ENCODE data around the gene SPECC1L. TPM values are rescaled to one million over a fixed set of nuclear protein-coding genes. Genes with fewer than 3 reads are reported as not detected.

Gene SPECC1L
- total and polyA plus RNA-seq, 10 of the 15 experiments (the other 5 are each of a cell fraction or from before 2014, with no cell fraction given): 1.9 to 40.6 (median 19.1) TPM

- TF ChIP-seq ZBTB11 (CRISPR knock-in tag; IDR thresholded peaks at IDR 0.05) (no peak), ELK1 (IDR thresholded peaks at IDR 0.05; ENCODE audit: low read depth, low read length) (no peak), IKZF2 (IDR thresholded peaks at IDR 0.05) (no peak), CBFB (IDR thresholded peaks at IDR 0.05; ENCODE audit: low read depth) (no peak)
These were observed 67.4 kb downstream of the SPECC1L start (continued) for GRCh38 chr22:24337894-24338645.

GRCh38 chr22:24338726-24339451 lies 68.3 kb downstream of the SPECC1L start:
- intact Hi-C loops (cut with micrococcal nuclease; ENCODE audit: unreplicated experiment): no loop called here
- no peaks in the 10 kb centered on the region for H4K20me1 ChIP-seq (ENCODE audit: control insufficient read depth, insufficient read depth)
- no peak for ATAC-seq

More at GRCh38 chr22:24338726-24339451, 68.3 kb downstream of the SPECC1L start:
- Histone ChIP-seq H3K9me3 (replicated peaks; ENCODE audit: control insufficient read depth, insufficient read depth, low read length) (no peaks in the 10 kb centered on the region), H3K4me2 (ENCODE audit: control insufficient read depth, insufficient read depth) (no peak overlapping the region), H2AFZ (ENCODE audit: control insufficient read depth, low read depth, low read length) (no peak overlapping the region), H3K4me1 (ENCODE audit: control insufficient read depth, insufficient read depth, low read length) (no peaks in the 10 kb centered on the region), H3K4me3 (no peak overlapping the region), H3K36me3 (ENCODE audit: control insufficient read depth in 2 of 2, insufficient read depth in 2 of 2, low read length in 1 of 2) (peaks cover 12 to 15% of the 10 kb centered on the region in 2 experiments), H3K27ac (ENCODE audit: control insufficient read depth, insufficient read depth) (no peak overlapping the region), H3K9ac (ENCODE audit: control insufficient read depth, insufficient read depth, low read length) (no peak overlapping the region), H3K27me3 (replicated peaks in 1 of 2; ENCODE audit: control insufficient read depth in 2 of 2, insufficient read depth in 2 of 2, low read length in 1 of 2) (no peaks in the 10 kb centered on the region), H3K79me2 (ENCODE audit: control insufficient read depth, insufficient read depth, low read length) (no peaks in the 10 kb centered on the region)
- TF ChIP-seq JUND (IDR thresholded peaks at IDR 0.05; ENCODE audit: low read depth, low read length) (no peak), STAT1 (conservative IDR thresholded peaks at IDR 0.05) (no peak), HDAC6 (IDR thresholded peaks at IDR 0.05; ENCODE audit: unreplicated experiment) (no peak), EP300 (IDR thresholded peaks at IDR 0.05; ENCODE audit: borderline replicate concordance in 1 of 2, control insufficient read depth in 1 of 2, low read depth in 2 of 2, low read length in 2 of 2) (no peak), PML (IDR thresholded peaks at IDR 0.05; ENCODE audit: low read length) (no peak), WRNIP1 (IDR thresholded peaks at IDR 0.05; ENCODE audit: borderline replicate concordance, low read depth, low read length) (no peak), RELA (IDR thresholded peaks at IDR 0.05; ENCODE audit: borderline replicate concordance, partially characterized antibody) (no peak)
- CTCF ChIA-PET: interaction anchor here (0.6 kb wide), 1 partner anchor 1536 kb away, joined by 3 read pairs; no protein-coding TSS in a partner anchor
- DNase-seq (ENCODE audit: low read depth, low spot score) (no peak), FAIRE-seq (no peak)
- BruUV-seq (replicated peaks): no TSS peak
- SMC1A ChIA-PET (ENCODE audit: uncharacterized antibody, unreplicated experiment): no interaction called here
- RAD21 ChIA-PET (ENCODE audit: unreplicated experiment): no interaction called here
- POLR2A ChIA-PET: no interaction called here
- in situ Hi-C loops (cut with MboI): no loop called here
- WGBS (ENCODE audit: insufficient coverage, insufficient replicate concordance, low lambda C conversion rate, missing lambda C conversion rate): 65% methylated on average over 3 of the region's 3 CpGs
